Measurements from ENCODE around the gene UGT1A3.

Gene UGT1A3

DNA sequence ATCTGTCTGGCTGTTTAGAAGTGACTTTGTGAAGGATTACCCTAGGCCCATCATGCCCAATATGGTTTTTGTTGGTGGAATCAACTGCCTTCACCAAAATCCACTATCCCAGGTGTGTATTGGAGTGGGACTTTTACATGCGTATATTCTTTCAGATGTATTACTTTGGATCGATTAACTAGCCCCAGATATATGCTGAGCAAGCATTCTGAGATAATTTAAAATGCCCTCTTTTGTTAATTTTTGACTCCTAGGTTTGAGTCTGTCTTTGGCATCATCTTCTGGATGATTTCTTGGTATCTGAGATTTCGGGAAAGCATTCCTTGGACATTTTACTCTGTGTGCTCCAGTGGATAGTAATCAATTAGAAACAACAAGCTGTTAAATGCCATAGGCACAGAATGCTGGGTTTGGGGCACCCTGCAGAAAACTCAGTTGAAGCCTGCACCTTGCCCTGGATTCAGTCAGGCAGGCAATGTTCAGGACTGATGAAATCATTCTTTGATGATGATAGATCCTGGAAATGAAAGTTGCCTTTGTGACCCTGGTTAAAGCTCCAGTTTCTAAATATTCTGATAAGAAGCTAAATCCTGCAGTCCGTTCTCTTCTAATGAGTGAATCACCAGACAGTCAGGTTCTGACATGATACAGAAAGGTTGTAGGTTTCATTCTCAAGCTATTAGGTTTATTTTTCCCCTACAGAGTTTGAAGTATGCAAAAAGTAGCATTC is 32.4 kb downstream of the UGT1A3 start:
- DNase-seq: no peak

GRCh38 chr2:233764264-233764663 is 35.4 kb downstream of the UGT1A3 start:
- no peak for DNase-seq

DNA sequence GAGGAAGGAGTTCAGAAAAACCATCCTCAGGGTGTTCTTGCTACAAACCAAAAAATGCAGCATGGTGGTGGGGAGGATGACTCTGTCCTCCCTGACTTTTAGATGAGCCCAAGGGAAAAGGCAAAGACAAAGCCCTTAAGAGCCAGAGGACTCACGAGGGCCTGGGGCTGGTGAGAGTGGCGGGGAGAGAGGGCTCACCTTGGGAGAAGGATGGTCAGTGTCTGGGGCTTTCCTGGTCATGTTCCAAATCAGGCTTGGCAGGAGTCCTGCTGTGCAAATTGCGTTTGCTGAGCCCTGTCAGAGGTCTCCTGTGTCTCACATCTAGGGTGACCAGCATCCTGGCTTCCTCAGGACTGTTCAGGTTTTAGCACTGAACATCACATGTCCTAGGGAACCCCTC is 35.9 kb downstream of the UGT1A3 start:
- no peak for DNase-seq

DNA sequence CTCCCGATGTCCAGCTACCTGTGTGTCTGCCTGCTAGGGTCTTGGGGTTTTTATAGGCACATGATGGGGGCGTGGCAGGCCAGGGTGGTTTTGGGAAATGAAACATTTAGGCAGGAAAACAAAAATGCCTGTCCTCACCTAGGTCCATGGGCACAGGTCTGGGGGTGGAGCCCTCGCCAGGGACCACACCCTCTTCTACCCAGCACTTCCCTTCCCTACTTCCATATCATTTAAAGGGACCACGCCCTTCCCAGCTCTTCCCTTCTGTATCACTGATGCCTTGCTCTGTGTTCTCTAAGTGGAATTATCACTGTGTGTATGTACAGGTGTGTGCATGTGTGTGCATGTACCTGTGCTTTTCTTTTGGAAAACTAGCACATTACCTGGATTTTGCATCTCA is 37.6 kb downstream of the UGT1A3 start:
- no peak for DNase-seq

DNA sequence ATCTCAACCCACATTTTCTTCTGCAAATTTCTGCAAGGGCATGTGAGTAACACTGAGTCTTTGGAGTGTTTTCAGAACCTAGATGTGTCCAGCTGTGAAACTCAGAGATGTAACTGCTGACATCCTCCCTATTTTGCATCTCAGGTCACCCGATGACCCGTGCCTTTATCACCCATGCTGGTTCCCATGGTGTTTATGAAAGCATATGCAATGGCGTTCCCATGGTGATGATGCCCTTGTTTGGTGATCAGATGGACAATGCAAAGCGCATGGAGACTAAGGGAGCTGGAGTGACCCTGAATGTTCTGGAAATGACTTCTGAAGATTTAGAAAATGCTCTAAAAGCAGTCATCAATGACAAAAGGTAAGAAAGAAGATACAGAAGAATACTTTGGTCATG is 39.2 kb downstream of the UGT1A3 start:
- DNase-seq: no peak

DNA sequence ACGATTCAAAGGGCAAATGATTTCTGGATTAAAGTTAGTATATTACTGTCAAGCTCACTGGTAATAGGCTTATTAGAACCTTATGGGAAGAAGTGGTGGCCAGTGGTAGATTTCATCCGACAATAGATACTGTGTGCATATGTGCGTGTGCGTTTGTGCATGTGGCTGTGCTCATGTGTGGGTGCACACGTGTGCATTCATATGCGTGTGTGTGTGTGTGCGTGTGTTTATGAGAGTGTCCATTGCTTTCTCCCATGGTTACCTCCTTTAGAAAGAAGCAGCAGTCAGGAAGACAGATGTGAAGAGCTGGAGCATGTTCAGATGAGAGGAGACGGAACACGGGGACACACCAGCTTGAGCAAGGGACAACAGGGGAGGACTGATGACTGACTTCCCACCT is 40.4 kb downstream of the UGT1A3 start:
- no peak for DNase-seq

GRCh38 chr2:233772153-233772552 is 43.3 kb downstream of the UGT1A3 start:
- no peak for DNase-seq

GRCh38 chr2:233772583-233772982 is 43.7 kb downstream of the UGT1A3 start:
- DNase-seq: no peak

GRCh38 chr2:233773854-233774253 is 45.0 kb downstream of the UGT1A3 start:
- no peak for DNase-seq

DNA sequence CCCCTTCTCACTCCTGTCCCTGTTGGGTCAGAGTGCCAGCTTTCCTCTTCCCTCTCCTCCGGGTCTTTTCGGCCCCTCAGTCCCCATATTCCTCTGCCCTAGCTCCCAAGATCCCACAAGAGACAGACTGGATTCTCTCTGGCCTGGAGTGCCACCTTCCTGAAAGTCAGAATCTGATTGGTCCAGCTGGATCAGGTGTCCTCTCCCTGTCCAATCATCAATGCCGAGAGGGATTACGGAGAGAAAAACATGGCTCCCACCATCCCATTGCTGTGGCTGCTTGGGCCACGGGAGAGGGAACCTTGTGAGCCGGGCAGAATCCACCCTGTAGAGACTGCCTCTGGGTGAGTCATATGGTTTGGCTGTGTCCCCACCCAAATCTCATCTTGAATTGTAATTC is 46.6 kb downstream of the UGT1A3 start:
- no peak for DNase-seq

- DNase-seq: no peak
Observed at GRCh38 chr2:233778030-233778429, 49.2 kb downstream of the UGT1A3 start, which contains the start of gene MROH2A. MROH2A (plus strand) TSS chr2:233778330; CDS start chr2:233779359, 1,029 bp downstream.

DNA sequence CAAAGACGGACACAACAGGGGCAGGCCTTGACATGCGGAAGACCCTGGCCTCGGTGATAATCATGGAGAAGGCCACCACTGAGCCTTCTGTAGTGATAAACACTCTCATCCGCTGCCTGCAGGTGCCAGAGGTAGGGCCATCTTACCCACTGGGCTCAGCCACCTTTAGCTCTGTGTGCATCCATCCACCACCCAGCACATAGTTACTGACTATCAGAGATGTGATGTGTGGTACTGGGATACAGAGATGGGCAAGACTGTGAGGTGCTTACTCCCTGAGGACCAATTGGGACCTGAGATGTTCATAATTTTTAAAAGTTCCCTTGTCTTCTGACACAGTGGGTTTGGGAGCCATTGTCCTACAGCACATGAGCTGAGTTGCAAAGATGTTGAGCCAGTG is 50.9 kb downstream of the UGT1A3 start:
- no peak for DNase-seq

DNA sequence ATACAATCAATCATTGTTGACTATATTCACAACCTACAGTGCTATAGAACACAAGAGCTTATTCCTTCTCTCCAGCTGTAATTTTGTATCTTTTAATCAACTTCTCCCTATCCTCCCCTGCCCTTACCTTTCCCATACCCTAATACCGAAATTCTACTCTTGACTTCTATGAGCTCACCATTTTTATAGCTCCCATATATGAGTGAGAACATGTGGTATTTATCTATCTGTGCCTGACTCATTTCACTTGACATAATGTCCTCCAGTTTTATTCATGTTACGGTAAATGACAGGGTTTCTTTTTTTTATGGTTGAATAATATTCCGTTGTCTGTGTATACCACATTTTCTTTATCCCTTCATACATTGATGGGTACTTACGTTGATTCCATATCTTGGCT is 51.9 kb downstream of the UGT1A3 start:
- no peak for DNase-seq

DNA sequence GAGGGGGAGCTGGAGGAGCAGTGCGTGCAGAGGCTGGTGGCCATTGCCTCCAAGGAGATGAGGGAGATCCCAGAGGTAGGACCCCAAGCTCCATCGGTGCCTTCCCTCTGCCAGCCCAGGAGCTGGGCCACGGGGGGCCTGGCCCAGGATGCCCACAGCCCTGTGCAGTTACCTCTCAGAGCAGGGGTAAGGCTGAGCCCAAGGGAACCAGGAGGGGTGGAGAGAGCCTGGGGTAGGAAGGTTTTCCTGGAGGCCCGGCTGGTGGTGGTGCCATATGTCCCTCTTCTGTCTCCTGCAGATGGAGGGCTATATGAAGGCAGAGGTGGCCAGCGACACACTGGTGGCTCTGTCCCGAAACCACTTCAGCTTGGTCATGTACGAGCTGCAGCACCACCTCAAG is 60.7 kb downstream of the UGT1A3 start:
- DNase-seq: no peak

DNA sequence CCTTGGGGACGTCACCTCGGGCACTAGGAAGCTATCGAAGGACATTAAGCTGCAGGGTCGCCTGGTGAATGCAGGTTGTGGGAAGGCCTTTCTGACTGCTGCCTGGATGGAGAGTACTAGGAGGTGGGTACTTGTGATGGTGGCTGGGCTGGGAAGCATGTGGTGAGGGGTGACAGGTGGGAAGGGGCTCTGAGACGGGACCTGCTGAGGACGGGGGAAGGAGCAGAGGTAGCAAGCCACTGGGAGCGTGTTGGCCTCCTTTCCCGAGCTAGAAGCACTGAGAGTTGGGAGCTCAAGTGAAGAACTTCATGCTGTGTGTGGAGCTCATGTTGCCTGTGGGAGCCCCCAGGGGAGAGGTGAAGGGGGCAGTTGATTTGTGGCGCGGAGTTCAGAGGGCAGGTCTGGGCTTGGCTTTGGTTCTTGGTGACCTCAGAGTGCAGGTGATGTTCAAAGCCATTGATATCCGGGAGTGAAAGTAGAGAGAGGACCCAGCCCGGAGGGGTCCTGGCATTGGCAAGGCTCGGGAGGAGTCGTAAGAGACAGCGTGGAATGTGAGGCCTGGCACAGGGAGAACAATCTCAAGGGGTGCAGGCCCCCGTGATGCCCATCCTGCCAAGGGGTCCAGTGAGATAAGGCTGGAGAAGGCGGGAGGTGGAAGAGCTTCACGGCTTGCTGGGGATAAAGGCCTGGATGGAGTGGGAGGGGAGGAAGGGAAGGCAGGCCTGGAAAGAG is 62.5 kb downstream of the UGT1A3 start:
- DNase-seq: no peak

DNA sequence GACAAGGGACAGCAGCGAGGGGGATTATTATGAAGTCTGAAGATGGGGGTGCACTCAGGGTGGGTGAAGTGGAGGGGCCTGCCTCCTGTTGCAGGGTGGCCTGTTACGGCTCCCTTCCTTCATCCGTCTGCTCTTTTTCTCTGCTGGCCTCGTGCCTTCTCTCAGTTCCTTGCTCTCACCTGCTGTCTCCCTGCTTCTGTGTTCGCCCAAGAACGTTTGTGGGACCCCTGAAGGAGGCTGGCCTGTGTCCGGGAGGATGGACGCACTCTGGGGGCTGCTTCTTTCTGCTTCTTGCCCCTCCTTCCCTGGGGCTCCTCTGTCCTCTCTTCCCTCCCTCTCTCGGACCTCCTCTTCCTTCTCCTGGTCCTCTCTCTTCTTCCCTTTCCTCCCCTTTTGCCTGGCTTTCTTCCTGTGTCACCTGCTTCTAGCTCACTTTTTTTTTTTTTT is 63.1 kb downstream of the UGT1A3 start:
- no peak for DNase-seq

DNA sequence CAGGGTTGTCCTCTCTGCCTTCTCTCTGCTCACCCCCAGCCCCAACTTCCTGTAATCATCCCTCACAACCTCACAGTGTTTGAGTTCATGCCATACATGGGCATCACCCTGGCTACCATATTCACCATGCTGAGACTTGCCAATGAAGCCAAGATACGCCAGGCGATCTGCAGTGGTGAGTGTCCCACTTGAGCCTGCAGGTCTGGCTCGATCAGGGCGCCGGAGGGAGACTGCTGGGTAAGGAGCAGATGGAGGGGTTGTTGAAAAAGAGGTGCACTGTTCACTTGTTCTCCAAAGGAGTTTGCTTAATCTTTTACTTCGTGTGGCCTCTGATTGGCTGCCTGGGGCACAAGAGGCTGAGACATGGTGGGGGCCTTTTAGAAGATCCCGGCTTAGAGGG is 63.9 kb downstream of the UGT1A3 start:
- no peak for DNase-seq

- peak; percentile 78 for DNase-seq
Observed at GRCh38 chr2:233793465-233794127, 64.8 kb downstream of the UGT1A3 start.

DNA sequence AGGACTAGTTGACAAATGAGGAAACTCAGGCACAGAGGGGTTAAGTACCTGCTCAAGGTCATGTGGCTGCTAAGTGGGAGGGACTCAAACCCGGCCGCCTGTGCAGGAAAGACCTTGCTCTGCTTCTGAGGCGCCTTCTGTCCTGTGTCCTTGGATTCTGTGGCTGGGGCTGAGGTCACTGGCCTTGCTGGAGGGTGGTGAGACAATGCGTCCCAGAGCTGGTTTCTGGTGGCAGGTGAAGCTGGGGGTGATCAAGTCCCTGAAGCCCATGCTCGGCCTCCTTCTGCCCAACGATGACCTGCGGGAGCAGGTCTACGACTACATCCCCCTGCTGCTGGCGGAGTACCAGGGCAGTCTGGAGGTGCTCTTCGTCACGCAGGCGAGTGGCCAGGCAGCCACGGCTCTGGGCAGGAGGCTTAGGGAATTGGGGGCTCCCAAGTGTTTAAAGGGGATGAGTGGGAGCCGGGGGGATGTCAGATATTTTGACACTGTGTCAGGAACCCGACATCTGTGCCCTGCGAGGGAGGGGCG is 65.4 kb downstream of the UGT1A3 start:
- no peak for DNase-seq

DNA sequence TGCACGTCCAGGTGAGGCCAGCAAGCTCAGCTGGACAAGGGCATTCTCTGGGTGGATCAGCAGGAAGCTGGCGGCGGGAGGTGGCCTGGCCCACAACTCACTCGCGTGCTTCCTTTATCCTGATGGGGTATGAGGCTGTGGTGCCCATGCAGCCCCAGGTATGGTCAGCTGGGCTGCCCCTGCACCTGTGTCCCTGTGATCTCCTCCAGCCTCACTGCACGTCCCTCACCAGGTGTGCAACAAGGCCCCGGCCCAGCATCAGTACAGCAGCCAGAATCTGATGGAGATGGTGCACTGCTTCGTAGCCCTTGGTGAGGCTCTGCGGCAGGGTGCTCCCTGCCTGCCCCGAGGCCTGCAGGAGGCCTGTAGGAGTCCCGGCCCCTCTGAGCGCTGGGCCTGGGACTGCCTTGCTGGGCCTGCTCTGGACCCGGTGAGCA is 66.9 kb downstream of the UGT1A3 start:
- DNase-seq: no peak

DNA sequence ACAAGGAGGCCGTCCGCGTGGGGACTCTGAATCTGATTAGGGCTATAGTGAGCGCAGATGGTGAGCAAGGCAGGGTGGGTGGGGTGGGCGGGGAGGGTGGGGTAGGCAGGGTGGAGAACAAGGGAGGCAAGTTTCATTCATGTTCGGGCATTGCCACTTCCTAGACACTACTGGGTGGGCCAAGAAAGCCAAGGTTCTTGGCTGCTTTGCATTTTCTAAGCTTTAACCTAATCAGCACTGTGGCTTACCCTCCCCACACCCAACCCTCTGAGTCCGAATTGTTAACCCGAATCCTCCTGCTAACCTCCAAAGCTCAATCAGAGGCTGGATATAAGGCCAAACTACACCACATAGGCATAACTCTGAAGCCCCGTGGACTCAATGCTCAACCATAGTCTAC is 67.4 kb downstream of the UGT1A3 start:
- no peak for DNase-seq

DNA sequence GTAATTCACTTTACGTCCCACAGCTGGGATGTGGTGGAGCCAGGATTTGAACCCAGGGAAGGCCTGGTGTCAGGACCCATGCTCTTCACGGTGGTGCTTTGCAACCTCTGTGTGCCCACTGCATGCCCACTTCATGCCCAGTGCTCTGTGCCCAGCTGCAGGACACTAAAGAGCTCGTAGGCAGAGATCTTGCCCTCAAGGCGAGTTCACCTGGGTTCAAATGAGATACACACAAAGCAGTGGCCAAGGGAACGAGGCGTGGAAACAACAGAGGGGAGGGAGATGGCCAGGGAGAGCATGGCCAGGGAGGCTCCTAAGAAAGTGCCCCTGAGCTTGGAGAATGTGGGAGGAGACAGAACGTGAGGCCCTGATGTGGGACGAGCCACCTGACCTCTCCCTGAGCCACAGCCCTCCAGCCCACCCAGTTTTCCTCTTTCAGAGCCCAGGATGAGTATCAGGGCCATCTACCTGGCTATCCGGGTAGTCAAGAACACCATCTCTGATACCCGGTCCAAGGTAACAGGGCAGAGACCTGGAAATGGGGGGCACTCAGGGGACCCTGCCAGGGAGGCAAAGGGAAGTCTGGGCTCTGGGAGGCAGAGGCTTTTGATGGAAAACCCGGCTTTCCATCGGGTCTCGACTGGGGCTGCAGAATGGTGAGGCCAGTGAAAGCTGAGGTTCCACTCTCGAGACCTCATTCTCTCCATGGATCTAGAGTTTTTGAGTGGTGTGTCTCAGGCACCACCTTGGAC is 69.7 kb downstream of the UGT1A3 start:
- DNase-seq: no peak
